ENCODE measurements around the gene TSN. TPM values are rescaled to one million over a fixed set of nuclear protein-coding genes. Genes with fewer than 3 reads are reported as not detected.
A peak's percentile ranks its signal among the peaks of the same experiment; 100 is the strongest.

The TSN gene
- total RNA-seq, 1 experiment from 2014 or later = 91.5 TPM

- peaks cover 8 to 13% of the 10 kb centered on the region in 2 experiments; a peak in 3 of 4 replicates for H3K4me1 ChIP-seq (ENCODE audit: control insufficient read depth in 1 of 2, insufficient read depth in 2 of 2, low read length in 2 of 2)
- BruUV-seq (replicated peaks) = no TSS peak
- no peaks in the 10 kb centered on the region for H3K27me3 ChIP-seq (ENCODE audit: insufficient read depth, low read length)
- peak overlapping the region; percentile 79 for H3K4me2 ChIP-seq (ENCODE audit: low read length)
- intact Hi-C loops (cut with micrococcal nuclease) = loop anchor here (1.0 kb wide), 1 partner anchor 204 kb away; no protein-coding TSS in a partner anchor
- H4K20me1 ChIP-seq (ENCODE audit: insufficient read depth) = peaks cover 12% of the 10 kb centered on the region
- peaks cover 61% of the 10 kb centered on the region for H3K79me2 ChIP-seq (ENCODE audit: insufficient read depth, low read length)
- POLR2A ChIA-PET = interaction anchor here (2.4 kb wide), 1 partner anchor 205 kb away, joined by 20 read pairs; the partner anchor contains the start of gene RNU4ATAC
- peaks cover 30 to 32% of the 10 kb centered on the region in 2 experiments for H3K36me3 ChIP-seq (ENCODE audit: control insufficient read depth in 1 of 2, insufficient read depth in 2 of 2, low read length in 2 of 2)
- peak overlapping the region; percentile 70; the same call in 1 of the 2 replicates for H3K27ac ChIP-seq (ENCODE audit: low read depth, low read length)
- RAD21 ChIA-PET (ENCODE audit: low non-redundant PET in 1 of 2, low total read pairs in 2 of 2, uncharacterized antibody in 2 of 2, unreplicated experiment in 2 of 2) = no interaction called here
- ATAC-seq = no peak
- CTCF ChIA-PET = interaction anchor here (1.1 kb wide), 1 partner anchor 607 kb away, joined by 3 read pairs; no protein-coding TSS in a partner anchor
- no peak for DNase-seq (ENCODE audit: low read depth, low spot score)
- H3K4me3 ChIP-seq (replicated peaks in 1 of 2; ENCODE audit: low read depth in 1 of 2, low read length in 2 of 2) = peak overlapping the region; percentile 97 to 100
- H3K9me2 ChIP-seq (ENCODE audit: insufficient read depth) = no peaks in the 10 kb centered on the region
- no peak overlapping the region for H2AFZ ChIP-seq (ENCODE audit: low read depth, low read length, poor library complexity, severe bottlenecking)
- TF ChIP-seq RAD21 (IDR thresholded peaks at IDR 0.05; ENCODE audit: low read depth) (peak; percentile 45; the same call in 1 of the 2 replicates), CTCF (IDR thresholded peaks at IDR 0.05 in 2 of 3, conservative IDR thresholded peaks at IDR 0.05 in 1 of 3; ENCODE audit: borderline replicate concordance in 1 of 3, insufficient read depth in 1 of 3, low read depth in 2 of 3, low read length in 2 of 3) (peak; percentile 5 to 26 (median 8); a peak in 1 of 6 replicates), ELF1 (IDR thresholded peaks at IDR 0.05; ENCODE audit: borderline replicate concordance, low read depth) (no peak)
- peak overlapping the region; percentile 92 for H3K9ac ChIP-seq (ENCODE audit: low read length)
- no peaks in the 10 kb centered on the region for H3K9me3 ChIP-seq (ENCODE audit: control insufficient read depth in 1 of 2, insufficient read depth in 1 of 2, low read depth in 1 of 2, low read length in 2 of 2)
These were observed 19.9 kb upstream of the TSN start for GRCh38 chr2:121735518-121736074.

- ChIA-PET POLR2A (interaction anchor here (2.4 kb wide), 1 partner anchor 205 kb away, joined by 20 read pairs; the partner anchor contains the start of gene RNU4ATAC), CTCF (interaction anchor here (0.6 to 1.3 kb wide), 5 partner anchors 37 to 608 kb away, joined by 3 to 6 read pairs (median 3); no protein-coding TSS in a partner anchor), RAD21 (ENCODE audit: low non-redundant PET in 1 of 2, low total read pairs in 2 of 2, uncharacterized antibody in 2 of 2, unreplicated experiment in 2 of 2) (interaction anchor here (0.6 to 1.1 kb wide), 2 partner anchors 36 to 483 kb away, joined by 3 read pairs; no protein-coding TSS in a partner anchor)
- H3K36me3 ChIP-seq (ENCODE audit: control insufficient read depth in 1 of 2, insufficient read depth in 2 of 2, low read length in 2 of 2) = peaks cover 25 to 28% of the 10 kb centered on the region in 2 experiments
- no peak overlapping the region for H2AFZ ChIP-seq (ENCODE audit: low read depth, low read length, poor library complexity, severe bottlenecking)
- peaks cover 12% of the 10 kb centered on the region for H4K20me1 ChIP-seq (ENCODE audit: insufficient read depth)
- H3K9me3 ChIP-seq (ENCODE audit: control insufficient read depth in 1 of 2, insufficient read depth in 1 of 2, low read depth in 1 of 2, low read length in 2 of 2) = no peaks in the 10 kb centered on the region
- H3K4me3 ChIP-seq (replicated peaks in 1 of 2; ENCODE audit: low read depth in 1 of 2, low read length in 2 of 2) = peak overlapping the region; percentile 97 to 100
- H3K79me2 ChIP-seq (ENCODE audit: insufficient read depth, low read length) = peaks cover 56% of the 10 kb centered on the region
- H3K9ac ChIP-seq (ENCODE audit: low read length) = peak overlapping the region; percentile 92
- no TSS peak for BruUV-seq (replicated peaks)
- H3K4me1 ChIP-seq (ENCODE audit: control insufficient read depth in 1 of 2, insufficient read depth in 2 of 2, low read length in 2 of 2) = peaks cover 8 to 13% of the 10 kb centered on the region in 2 experiments; a peak in 3 of 4 replicates
- no peaks in the 10 kb centered on the region for H3K27me3 ChIP-seq (ENCODE audit: insufficient read depth, low read length)
- H3K4me2 ChIP-seq (ENCODE audit: low read length) = peak overlapping the region; percentile 79
- intact Hi-C loops (cut with micrococcal nuclease) = no loop called here
- no peak for ATAC-seq
- H3K9me2 ChIP-seq (ENCODE audit: insufficient read depth) = no peaks in the 10 kb centered on the region
- DNase-seq (ENCODE audit: low read depth, low spot score) = no peak
- H3K27ac ChIP-seq (ENCODE audit: low read depth, low read length) = peak overlapping the region; percentile 70
- TF ChIP-seq SIN3A (IDR thresholded peaks at IDR 0.05; ENCODE audit: low read depth) = no peak
- no peak for TF ChIP-seq SP1 (IDR thresholded peaks at IDR 0.05; ENCODE audit: low read depth)
- no peak for TF ChIP-seq ZNF274 (IDR thresholded peaks at IDR 0.05; ENCODE audit: low read depth, low read length)
- no peak for TF ChIP-seq SRF (IDR thresholded peaks at IDR 0.05; ENCODE audit: low read depth)
- TF ChIP-seq POLR2AphosphoS5 (IDR thresholded peaks at IDR 0.05; ENCODE audit: low read depth, low read length) = no peak
- TF ChIP-seq REST (IDR thresholded peaks at IDR 0.05; ENCODE audit: low read depth) = no peak
- no peak for TF ChIP-seq RAD21 (IDR thresholded peaks at IDR 0.05; ENCODE audit: low read depth)
- no peak for TF ChIP-seq CEBPB (IDR thresholded peaks at IDR 0.05; ENCODE audit: low read depth)
- no peak for TF ChIP-seq EZH2phosphoT487 (IDR thresholded peaks at IDR 0.05; ENCODE audit: borderline replicate concordance)
- TF ChIP-seq EGR1 (IDR thresholded peaks at IDR 0.05; ENCODE audit: low read depth) = no peak
- no peak for TF ChIP-seq ZFX (IDR thresholded peaks at IDR 0.05)
- no peak for TF ChIP-seq TCF7L2 (IDR thresholded peaks at IDR 0.05; ENCODE audit: borderline replicate concordance, extremely low read depth, insufficient read depth, insufficient read length)
- no peak for TF ChIP-seq EZH2 (IDR thresholded peaks at IDR 0.05)
These were observed 19.4 kb upstream of the TSN start for GRCh38 chr2:121736140-121736461.
